GM10248 (cell line): ENCODE data around the gene OR2D3.
"Not testable (repeated sequence)": the region's sequence is repeated elsewhere in the genome, so short reads cannot be mapped to it uniquely, and the experiment has no call there.

Experiments
- CTCF ChIA-PET: fragments of 300-600 bp; sonication (Branson Sonifier 250); formaldehyde crosslinking; extraction: SDS; loops from one replicate; lab custom pipeline; 2021; ENCODE audit warnings: antibody characterized with exemption; lab: Yijun Ruan, JAX
- POLR2A ChIA-PET: fragments of 350-650 bp; sonication (Branson Sonifier 250); formaldehyde crosslinking; extraction: SDS; loops from one replicate; lab custom pipeline; 2020; ENCODE audit warnings: antibody characterized with exemption; lab: Yijun Ruan, JAX
- DNase-seq: peaks from one replicate; pipeline ENCODE4 v3.0.0; 2012; ENCODE audit errors: extremely low spot score
- TF ChIP-seq, protein P1 (sequence below): IDR thresholded peaks from 2 replicates; pipeline ENCODE4 v1.5.1; 2012; ENCODE audit warnings: mild to moderate bottlenecking, low read depth; ENCODE audit errors: extremely low read depth, missing control alignments, control extremely low read depth

Gene OR2D3

GRCh38 chr11:6900327-6900999 lies 20.3 kb upstream of the OR2D3 start:
- TF ChIP-seq, protein P1, sequence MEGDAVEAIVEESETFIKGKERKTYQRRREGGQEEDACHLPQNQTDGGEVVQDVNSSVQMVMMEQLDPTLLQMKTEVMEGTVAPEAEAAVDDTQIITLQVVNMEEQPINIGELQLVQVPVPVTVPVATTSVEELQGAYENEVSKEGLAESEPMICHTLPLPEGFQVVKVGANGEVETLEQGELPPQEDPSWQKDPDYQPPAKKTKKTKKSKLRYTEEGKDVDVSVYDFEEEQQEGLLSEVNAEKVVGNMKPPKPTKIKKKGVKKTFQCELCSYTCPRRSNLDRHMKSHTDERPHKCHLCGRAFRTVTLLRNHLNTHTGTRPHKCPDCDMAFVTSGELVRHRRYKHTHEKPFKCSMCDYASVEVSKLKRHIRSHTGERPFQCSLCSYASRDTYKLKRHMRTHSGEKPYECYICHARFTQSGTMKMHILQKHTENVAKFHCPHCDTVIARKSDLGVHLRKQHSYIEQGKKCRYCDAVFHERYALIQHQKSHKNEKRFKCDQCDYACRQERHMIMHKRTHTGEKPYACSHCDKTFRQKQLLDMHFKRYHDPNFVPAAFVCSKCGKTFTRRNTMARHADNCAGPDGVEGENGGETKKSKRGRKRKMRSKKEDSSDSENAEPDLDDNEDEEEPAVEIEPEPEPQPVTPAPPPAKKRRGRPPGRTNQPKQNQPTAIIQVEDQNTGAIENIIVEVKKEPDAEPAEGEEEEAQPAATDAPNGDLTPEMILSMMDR: no peak
- no peak for DNase-seq
- POLR2A ChIA-PET: no interaction called here
- CTCF ChIA-PET: interaction anchor here (1.0 to 2.4 kb wide), 2 partner anchors 26 to 88 kb away, joined by 3 to 9 read pairs; partner anchors contain the start of gene ZNF215

DNA sequence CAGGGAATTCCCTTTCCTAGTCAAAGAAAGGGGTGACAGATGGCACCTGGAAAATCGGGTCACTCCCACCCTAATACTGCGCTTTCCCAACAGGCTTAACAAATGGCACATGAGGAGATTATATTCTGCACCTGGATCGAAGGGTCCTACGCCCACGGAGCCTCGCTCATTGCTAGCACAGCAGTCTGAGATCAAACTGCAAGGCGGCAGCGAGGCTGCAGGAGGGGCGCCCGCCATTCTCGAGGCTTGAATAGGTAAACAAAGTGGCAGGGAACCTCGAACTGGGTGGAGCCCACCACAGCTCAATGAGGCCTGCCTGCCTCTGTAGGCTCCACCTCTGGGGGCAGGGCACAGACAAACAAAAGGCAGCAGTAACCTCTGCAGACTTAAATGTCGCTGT lies 16.0 kb upstream of the OR2D3 start:
- CTCF ChIA-PET, POLR2A ChIA-PET, DNase-seq: not testable (repeated sequence)

- TF ChIP-seq, protein P1: no peak
- no peak for DNase-seq
- POLR2A ChIA-PET: no interaction called here
- CTCF ChIA-PET: no interaction called here
Observed at GRCh38 chr11:6911378-6911777, 9.4 kb upstream of the OR2D3 start.

DNA sequence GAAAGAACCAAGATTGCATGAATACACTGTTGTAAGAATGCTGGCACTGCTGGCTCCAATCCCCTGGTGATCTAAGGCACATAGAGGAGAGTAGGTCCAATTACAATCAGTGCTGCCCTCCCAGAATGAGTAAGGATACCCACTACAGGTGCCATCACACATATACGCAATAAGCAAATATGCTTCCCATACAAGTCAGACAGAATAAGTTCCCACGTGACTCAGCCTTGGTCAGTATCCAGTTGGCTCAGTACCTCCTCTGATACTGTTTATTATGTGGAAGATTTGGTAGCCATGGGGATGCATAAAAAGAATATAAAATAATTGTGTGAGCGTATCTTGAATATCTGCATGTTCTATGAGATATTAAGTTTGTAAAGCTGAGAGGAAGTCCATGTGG lies 8.9 kb upstream of the OR2D3 start:
- ChIA-PET POLR2A (no interaction called here), CTCF (no interaction called here)
- TF ChIP-seq, protein P1: no peak
- no peak for DNase-seq

- POLR2A ChIA-PET: no interaction called here
- CTCF ChIA-PET: interaction anchor here (1.1 kb wide), 1 partner anchor 182 kb away, joined by 3 read pairs; no protein-coding TSS in a partner anchor
- TF ChIP-seq, protein P1: no peak
- DNase-seq: no peak
Observed at GRCh38 chr11:6919698-6920097, 1.1 kb upstream of the OR2D3 start.

DNA sequence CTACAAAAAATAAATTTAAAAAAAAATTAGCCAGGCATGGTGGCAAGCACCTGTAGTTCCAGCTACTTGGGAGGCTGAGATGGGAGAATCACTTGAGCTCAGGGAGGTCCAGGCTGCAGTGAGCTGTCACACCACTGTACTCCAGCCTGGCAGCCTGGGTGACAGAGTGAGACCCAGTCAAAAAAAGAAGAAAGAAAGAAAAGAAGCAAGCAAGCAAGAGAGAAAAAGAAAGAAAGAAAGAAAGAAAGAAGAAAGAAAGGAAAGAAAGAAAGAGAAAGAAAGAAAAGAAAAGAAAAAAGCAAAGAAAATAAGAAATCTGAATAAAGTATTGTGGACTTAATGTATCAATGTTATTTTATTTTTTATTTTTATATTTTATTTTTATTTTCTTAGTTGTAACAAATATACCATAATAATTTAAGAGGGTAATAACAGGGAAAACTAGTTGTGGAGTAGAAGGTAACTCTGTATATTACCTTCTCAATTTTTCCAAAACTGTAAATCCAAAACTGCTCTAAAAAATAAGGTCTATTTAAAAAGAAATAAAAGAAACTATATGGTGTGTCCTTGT lies 4.3 kb downstream of the OR2D3 start:
- TF ChIP-seq, protein P1: no peak
- no peak for DNase-seq
- POLR2A ChIA-PET: no interaction called here
- CTCF ChIA-PET: interaction anchor here (2.5 kb wide), 1 partner anchor 170 kb away, joined by 7 read pairs; no protein-coding TSS in a partner anchor

DNA sequence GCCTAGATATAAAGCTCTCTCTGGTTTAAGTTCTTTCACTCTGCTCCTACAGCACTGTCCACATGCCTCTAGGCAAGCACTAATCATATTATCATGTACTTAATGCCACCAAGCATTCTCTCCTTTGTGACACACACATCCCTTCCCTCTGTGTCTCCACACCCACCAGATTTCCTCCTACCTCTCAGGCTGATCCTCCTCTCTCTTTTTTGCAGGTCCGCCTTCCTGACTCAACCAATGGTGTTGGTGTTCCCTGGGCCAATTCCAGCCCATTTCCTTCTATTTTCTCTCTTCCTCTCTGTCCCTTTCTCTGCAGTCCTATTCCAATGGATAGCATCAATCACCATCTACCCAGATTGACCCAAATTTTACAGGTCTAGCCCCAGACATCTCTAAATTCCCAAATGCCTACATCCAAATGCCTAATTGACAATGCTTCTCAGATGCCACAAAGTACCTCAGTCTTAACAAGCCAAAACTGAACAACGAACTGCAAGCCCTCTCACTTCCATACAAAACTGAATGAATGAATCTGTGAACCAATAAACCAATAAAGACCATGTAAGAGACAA lies 4.9 kb downstream of the OR2D3 start:
- ChIA-PET CTCF (interaction anchor here (1.2 to 2.5 kb wide), 3 partner anchors 26 to 171 kb away, joined by 3 to 7 read pairs (median 3); no protein-coding TSS in a partner anchor), POLR2A (no interaction called here)
- TF ChIP-seq, protein P1: no peak
- no peak for DNase-seq
